Colon (tissue), 2 donors: ENCODE data around the gene ENTPD6.
"Not testable (repeated sequence)": the region's sequence is repeated elsewhere in the genome, so short reads cannot be mapped to it uniquely, and the experiment has no call there.

Experiments used
- FAIRE-seq: peaks from 2 replicates; lab custom pipeline; 2012; peaks lifted over from hg19 to GRCh38; lab: Jason Lieb, UNC
- donor health status: control.
- donor health status: control.

ENTPD6 gene

GRCh38 chr20:25223765-25224720 is 28.5 kb downstream of the ENTPD6 start:
- no peak for FAIRE-seq

DNA sequence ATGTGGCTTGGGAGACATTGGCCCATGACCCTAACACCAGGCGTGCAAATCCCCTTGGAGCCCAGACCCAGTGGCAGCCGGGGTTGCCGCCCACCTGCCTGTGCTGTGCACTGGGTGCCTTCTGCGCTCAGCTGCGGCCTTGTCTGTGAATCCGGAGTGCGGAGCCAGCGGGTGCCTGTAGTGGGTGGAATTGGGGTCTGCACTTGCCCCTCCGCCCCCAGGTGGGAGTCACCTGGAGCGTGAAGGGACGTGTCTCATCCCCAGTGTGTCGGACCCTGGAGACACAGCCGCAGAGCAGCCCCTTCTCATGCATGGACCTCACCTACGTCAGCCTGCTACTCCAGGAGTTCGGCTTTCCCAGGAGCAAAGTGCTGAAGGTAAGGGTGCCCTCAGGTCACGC is 29.4 kb downstream of the ENTPD6 start:
- FAIRE-seq = no peak

DNA sequence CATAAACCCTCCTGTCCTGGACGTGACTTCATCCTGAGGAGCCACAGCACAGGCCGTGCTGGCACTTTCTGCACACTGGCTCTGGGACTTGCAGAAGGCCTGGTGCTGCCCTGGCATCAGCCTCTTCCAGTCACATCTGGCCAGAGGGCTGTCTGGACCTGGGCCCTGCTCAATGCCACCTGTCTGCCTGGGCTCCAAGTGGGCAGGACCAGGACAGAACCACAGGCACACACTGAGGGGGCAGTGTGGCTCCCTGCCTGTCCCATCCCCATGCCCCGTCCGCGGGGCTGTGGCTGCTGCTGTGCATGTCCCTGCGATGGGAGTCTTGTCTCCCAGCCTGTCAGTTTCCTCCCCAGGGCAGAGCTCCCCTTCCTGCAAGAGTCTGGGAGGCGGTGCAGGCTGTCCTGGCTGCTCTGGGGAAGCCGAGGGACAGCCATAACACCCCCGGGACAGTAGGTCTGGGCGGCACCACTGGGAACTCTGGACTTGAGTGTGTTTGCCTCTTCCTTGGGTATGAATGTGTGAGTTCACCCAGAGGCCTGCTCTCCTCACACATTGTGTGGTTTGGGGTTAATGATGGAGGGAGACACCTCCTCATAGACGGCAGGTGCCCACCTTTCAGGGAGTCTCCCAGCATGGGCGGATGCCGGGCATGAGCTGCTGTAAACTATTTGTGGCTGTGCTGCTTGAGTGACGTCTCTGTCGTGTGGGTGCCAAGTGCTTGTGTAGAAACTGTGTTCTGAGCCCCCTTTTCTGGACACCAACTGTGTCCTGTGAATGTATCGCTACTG is 30.3 kb downstream of the ENTPD6 start:
- no peak for FAIRE-seq

GRCh38 chr20:25226433-25227316 is 31.2 kb downstream of the ENTPD6 start:
- no peak for FAIRE-seq

DNA sequence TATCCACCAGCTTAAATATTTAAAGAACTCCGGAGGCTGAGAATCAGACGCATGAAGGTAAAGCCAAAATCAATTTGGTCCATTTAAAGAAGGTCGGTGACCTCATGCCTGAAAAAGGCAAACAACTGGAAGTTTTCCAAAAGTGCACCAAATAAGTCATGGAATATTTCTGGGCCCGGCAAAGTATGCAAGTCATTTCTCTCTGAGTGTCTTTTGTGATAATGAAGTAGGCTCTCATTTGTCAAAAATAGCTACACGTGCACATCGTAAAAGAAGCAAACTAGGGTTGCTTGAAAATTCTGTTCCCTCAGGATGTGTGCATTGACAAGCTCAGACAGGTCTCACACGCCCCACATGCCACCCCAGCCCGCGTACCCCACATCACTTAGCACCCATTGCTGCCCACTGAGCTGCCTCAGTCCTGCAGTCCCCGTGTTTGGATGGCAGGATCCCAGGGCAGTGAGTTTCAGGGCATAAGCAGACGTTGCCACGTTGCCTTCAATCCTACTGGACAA is 31.9 kb downstream of the ENTPD6 start:
- no peak for FAIRE-seq

- no peak for FAIRE-seq
Observed at GRCh38 chr20:25229486-25230165, 34.1 kb downstream of the ENTPD6 start.

DNA sequence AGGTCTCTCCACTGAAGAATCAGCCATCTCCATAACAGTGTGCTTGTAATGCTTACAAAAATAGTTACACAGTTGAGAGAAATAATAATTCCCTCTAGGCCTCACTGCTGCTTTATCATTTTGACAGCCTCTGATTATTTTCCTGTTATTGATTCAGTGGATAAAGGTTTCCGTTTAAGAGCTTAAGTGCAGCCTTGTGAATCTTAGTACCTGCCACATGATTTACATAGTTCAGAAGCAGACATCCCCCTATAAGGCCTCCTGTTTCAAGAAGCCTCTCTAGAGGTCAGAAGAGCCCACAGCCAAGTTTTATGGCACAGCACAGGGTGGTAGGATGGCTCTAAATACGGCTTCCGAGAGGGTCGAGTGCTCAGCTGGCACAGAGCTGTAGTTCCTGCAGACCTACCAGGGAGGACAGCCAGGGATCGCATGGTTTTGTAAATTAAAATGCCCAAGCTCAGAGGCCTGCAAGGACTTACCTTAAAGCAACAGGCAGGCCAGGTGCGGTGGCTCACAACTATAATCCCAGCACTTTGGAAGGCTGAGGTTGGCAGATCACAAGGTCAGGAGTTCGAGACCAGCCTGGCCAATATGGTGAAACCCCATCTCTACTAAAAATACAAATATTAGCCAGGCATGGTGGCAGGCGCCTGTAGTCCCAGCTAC is 34.8 kb downstream of the ENTPD6 start:
- FAIRE-seq = no peak

- FAIRE-seq = no peak
Observed at GRCh38 chr20:25233016-25233772, 37.7 kb downstream of the ENTPD6 start.

- FAIRE-seq = not testable (repeated sequence)
Observed at GRCh38 chr20:25234009-25234849, 38.7 kb downstream of the ENTPD6 start.

- FAIRE-seq = no peak
Observed at GRCh38 chr20:25236450-25237304, 41.2 kb downstream of the ENTPD6 start.

DNA sequence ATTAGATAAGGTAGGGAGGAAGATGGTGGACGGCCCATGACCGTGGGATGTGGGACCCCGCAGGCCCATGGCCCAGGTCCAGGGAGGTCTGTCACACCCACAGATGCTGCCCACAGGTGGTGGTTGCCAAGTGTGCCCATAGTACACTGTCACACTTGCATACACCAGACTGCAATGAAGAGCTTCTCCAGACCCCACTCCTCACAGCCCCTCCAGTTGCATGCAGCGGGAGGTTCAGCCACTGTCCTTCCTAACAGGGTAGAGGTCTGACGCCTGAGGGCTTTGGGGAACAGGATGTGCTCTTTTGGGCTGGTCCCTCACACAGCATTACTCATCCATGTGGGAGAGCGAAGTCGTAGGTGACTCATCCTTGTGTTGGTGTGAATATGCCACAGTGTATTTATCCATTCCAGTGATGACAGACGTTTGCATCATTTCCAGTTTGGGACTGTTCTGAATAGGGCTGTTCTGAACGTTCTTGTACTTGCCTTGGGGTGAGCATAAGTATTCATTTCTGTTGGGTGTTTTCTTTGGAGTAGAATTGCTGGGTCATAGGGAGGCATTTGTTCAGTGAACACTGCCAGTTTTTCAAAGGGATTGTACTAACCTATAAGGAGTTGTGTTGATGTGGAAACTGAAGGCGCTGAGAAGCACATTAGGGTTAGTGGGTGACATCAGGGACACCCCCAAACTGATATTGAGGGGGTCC is 42.3 kb downstream of the ENTPD6 start:
- no peak for FAIRE-seq

DNA sequence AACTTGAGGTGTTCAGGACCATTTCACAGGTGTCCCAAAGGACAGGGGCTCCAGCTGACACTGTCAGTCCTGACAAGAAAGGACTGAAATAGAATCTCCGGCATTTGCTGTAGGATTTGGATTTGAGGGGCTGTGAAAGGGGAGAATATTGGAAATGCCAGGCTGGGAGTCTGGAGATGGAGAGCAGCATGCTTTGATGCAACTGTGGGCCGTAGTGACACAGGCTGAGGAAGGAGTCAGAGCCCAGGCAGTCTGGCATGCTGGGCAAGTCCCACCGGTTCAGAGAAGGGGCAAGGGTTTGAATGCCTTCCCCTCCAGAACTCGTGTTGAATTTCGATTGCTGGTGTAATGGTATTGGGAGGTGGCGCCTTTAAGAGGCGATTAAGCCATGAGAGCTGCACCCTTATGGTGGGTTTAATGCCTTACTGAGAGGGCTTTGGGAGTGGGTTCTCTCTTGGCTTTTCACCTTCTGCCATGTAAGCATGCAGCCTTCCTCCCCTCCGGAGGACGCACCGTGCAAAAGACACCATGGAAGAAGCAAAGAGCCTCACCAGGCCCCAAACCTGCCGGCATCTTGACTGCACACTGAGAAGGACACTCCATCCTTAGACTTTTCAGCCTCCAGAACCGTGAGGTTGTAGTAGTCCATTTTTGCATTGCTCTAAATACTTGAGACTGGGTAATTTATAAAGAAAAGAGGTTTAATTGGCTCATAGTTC is 43.0 kb downstream of the ENTPD6 start:
- FAIRE-seq = no peak

DNA sequence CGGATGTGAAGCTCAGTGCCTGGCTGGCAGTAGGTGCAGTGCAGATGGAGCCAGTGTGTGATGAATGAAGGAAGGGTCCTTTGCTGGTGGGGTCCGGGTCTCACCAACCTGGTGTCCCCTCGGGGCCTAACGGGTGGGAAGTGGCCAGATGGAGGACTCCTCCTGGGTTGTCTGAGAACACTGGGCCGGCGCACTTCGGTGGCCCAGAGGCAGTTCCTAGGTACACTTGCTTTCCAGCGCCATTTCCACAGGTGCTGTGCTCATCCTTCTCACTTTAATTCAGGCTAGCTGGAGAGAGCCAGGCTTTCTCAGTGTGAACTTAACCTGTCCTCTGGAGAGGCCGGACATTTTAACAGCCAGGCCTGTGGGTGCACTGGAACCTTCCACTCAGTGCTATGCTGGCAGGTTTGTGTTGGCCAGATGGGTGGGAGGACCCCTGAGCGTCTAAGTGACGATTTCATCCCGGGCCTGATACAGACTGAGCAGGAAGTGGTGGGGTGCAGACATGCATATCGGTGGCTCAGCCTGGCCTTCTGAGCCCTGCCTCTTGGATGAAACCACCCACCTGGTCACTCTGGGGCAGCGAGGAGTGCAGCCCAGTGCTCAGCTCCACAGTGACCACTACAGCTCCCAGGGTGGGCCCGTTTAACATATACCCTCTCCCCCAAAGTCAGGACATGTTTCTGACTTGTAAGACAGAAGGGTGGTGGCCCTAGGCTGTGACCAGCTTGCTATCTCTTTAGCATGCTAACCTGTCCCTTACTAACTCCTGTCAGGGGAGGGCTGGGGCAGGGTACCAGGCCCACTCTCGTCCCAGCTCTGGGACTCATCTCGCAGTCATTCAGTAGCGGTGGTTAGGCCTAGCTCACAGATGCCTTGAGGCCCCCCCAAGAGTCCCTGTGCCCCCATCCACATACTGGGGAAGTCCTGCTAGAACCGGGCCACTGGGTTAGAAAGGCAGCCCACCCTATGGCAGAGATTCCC is 44.2 kb downstream of the ENTPD6 start:
- FAIRE-seq = no peak

DNA sequence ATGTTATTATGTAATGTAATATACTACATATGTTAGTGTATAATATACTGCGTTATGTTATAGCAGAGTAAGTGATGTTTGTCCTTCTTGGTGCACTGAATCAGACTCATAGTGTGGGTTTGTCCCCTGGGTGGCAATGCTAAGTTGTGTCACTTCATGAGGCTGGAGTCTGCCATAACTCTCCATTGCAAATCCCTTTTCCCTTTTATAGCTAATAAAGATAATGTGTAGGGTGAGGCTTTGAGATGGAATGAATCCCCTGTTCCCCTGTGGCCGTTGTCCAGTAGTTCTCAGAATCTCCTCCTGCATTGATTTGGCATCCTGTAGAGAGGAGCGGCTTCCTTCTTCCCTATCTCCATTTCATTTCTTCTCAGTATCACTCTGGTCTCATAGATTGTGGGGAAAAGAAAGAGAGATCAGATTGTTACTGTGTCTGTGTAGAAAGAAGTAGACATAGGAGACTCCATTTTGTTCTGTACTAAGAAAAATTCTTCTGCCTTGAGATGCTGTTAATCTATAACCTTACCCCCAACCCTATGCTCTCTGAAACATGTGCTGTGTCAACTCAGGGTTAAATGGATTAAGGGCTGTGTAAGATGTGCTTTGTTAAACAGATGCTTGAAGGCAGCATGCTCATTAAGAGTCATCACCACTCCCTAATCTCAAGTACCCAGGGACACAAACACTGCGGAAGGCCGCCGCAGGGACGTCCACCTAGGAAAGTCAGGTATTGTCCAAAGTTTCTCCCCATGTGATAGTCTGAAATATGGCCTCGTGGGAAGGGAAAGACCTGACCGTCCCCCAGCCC is 45.5 kb downstream of the ENTPD6 start:
- not testable (repeated sequence) for FAIRE-seq

- FAIRE-seq = not testable (repeated sequence)
Observed at GRCh38 chr20:25241659-25241955, 46.1 kb downstream of the ENTPD6 start.
